SK-N-SH treated with all-trans-retinoic acid at 6 μM for 48 hours (cell line): ENCODE data around the gene SPATS2.

Source experiments
- ARNTL ChIP-seq: fragments of 450-650 bp; formaldehyde crosslinking; IDR thresholded peaks from 2 replicates; pipeline ENCODE4 v1.5.0; 2020; ENCODE audit warnings: low read depth, mild to moderate bottlenecking, moderate library complexity, borderline replicate concordance
- ESRRG ChIP-seq: fragments of 250-450 bp; sonication (Bioruptor Pico); IDR thresholded peaks from 2 replicates; pipeline ENCODE4 v1.6.1; 2021; ENCODE audit warnings: mild to moderate bottlenecking
- RARB ChIP-seq: fragments of 250-450 bp; sonication (Bioruptor Pico); IDR thresholded peaks from 2 replicates; pipeline ENCODE4 v1.8.0; 2021; ENCODE audit warnings: mild to moderate bottlenecking, moderate library complexity

- TF ChIP-seq ARNTL (CRISPR knock-in tag) = no peak
- no peak for TF ChIP-seq RARB
- TF ChIP-seq ESRRG = no peak
These were observed 43.7 kb upstream of the SPATS2 start for GRCh38 chr12:49323524-49324097.
